Nephron (organoid): ENCODE measurements around the gene HPGD.

ENCODE experiments used
- H3K27ac Mint-ChIP-seq, 3 experiments: 2 replicates each; pipeline ENCODE4 v1.8.0; 2020; ENCODE audit warnings: mixed read lengths in 3 of 3, mild to moderate bottlenecking in 2 of 3, moderate library complexity in 1 of 3
- H3K27me3 Mint-ChIP-seq: 2 replicates; pipeline ENCODE4 v1.8.0; 2021; ENCODE audit warnings: low read depth, mild to moderate bottlenecking, moderate library complexity, mixed read lengths
- H3K36me3 Mint-ChIP-seq: 2 replicates; pipeline ENCODE4 v1.8.0; 2020; ENCODE audit warnings: low read depth, mixed read lengths
- H3K4me1 Mint-ChIP-seq: 2 replicates; pipeline ENCODE4 v1.8.0; 2020; ENCODE audit warnings: mixed read lengths
- H3K4me3 Mint-ChIP-seq, 3 experiments: 2 replicates each; pipeline ENCODE4 v1.8.0; 2020; ENCODE audit warnings: mild to moderate bottlenecking in 3 of 3, mixed read lengths in 3 of 3, moderate library complexity in 2 of 3
- H3K9me3 Mint-ChIP-seq: 2 replicates; pipeline ENCODE4 v1.8.0; 2020; ENCODE audit warnings: mixed read lengths
- CTCF ChIP-seq, 3 experiments: fragments of 200-600 bp; sonication (generic); IDR thresholded peaks; one replicate each; pipeline ENCODE4 v1.5.0; 2021; ENCODE audit warnings: antibody characterized with exemption in 3 of 3; ENCODE audit not compliant: unreplicated experiment in 3 of 3

Gene HPGD

GRCh38 chr4:174485025-174485424 lies 37.3 kb downstream of the HPGD start:
- H3K36me3 Mint-ChIP-seq, result no peaks in the 10 kb centered on the region
- H3K27ac Mint-ChIP-seq, result no peak overlapping the region

GRCh38 chr4:174483792-174484191 lies 38.5 kb downstream of the HPGD start:
- no peaks in the 10 kb centered on the region for H3K4me1 Mint-ChIP-seq
- no peak for TF ChIP-seq CTCF (IDR thresholded peaks at IDR 0.05; ENCODE audit: unreplicated experiment in 3 of 3)
- no peaks in the 10 kb centered on the region for H3K27me3 Mint-ChIP-seq
- no peak overlapping the region for H3K4me3 Mint-ChIP-seq
- no peak overlapping the region for H3K27ac Mint-ChIP-seq
- H3K36me3 Mint-ChIP-seq, result no peaks in the 10 kb centered on the region
- H3K9me3 Mint-ChIP-seq, result no peaks in the 10 kb centered on the region

More at GRCh38 chr4:174485025-174485424, 37.3 kb downstream of the HPGD start:
- TF ChIP-seq CTCF (IDR thresholded peaks at IDR 0.05; ENCODE audit: unreplicated experiment in 3 of 3), result no peak
- Mint-ChIP-seq H3K4me3 (no peak overlapping the region), H3K27me3 (no peaks in the 10 kb centered on the region), H3K9me3 (no peaks in the 10 kb centered on the region), H3K4me1 (no peaks in the 10 kb centered on the region)

- Mint-ChIP-seq H3K4me1 (no peaks in the 10 kb centered on the region), H3K9me3 (no peaks in the 10 kb centered on the region), H3K4me3 (no peak overlapping the region), H3K36me3 (no peaks in the 10 kb centered on the region), H3K27me3 (no peaks in the 10 kb centered on the region), H3K27ac (no peak overlapping the region)
- TF ChIP-seq CTCF (IDR thresholded peaks at IDR 0.05; ENCODE audit: unreplicated experiment in 3 of 3), result no peak
Measured at GRCh38 chr4:174479140-174479539, 43.1 kb downstream of the HPGD start.

GRCh38 chr4:174475528-174475927 lies 46.8 kb downstream of the HPGD start:
- no peaks in the 10 kb centered on the region for H3K4me1 Mint-ChIP-seq
- H3K27ac Mint-ChIP-seq, result no peak overlapping the region
- H3K9me3 Mint-ChIP-seq, result no peaks in the 10 kb centered on the region

GRCh38 chr4:174474457-174475075 lies 47.7 kb downstream of the HPGD start:
- no peak overlapping the region for H3K4me3 Mint-ChIP-seq

More at GRCh38 chr4:174475528-174475927, 46.8 kb downstream of the HPGD start:
- H3K36me3 Mint-ChIP-seq, result no peaks in the 10 kb centered on the region
- no peak for TF ChIP-seq CTCF (IDR thresholded peaks at IDR 0.05; ENCODE audit: unreplicated experiment in 3 of 3)
- H3K27me3 Mint-ChIP-seq, result no peaks in the 10 kb centered on the region
- H3K4me3 Mint-ChIP-seq, result no peak overlapping the region

More at GRCh38 chr4:174474457-174475075, 47.7 kb downstream of the HPGD start:
- Mint-ChIP-seq H3K4me1 (no peaks in the 10 kb centered on the region), H3K27me3 (no peaks in the 10 kb centered on the region), H3K9me3 (no peaks in the 10 kb centered on the region), H3K27ac (no peak overlapping the region), H3K36me3 (no peaks in the 10 kb centered on the region)
- TF ChIP-seq CTCF (IDR thresholded peaks at IDR 0.05; ENCODE audit: unreplicated experiment in 3 of 3), result no peak
